Stimulated activated CD8-positive, alpha-beta memory T cell treated with anti-CD3 and anti-CD28 coated beads, Interleukin-4, amount 100 ng/mL, for 48 hours (primary cell): Measurements from ENCODE around the gene UNG.
"Not testable (repeated sequence)": the region's sequence is repeated elsewhere in the genome, so short reads cannot be mapped to it uniquely, and the experiment has no call there.

ENCODE experiments used
- DNase-seq: peaks from one replicate; pipeline ENCODE4 v3.0.0-alpha.2; 2020

UNG gene

DNA sequence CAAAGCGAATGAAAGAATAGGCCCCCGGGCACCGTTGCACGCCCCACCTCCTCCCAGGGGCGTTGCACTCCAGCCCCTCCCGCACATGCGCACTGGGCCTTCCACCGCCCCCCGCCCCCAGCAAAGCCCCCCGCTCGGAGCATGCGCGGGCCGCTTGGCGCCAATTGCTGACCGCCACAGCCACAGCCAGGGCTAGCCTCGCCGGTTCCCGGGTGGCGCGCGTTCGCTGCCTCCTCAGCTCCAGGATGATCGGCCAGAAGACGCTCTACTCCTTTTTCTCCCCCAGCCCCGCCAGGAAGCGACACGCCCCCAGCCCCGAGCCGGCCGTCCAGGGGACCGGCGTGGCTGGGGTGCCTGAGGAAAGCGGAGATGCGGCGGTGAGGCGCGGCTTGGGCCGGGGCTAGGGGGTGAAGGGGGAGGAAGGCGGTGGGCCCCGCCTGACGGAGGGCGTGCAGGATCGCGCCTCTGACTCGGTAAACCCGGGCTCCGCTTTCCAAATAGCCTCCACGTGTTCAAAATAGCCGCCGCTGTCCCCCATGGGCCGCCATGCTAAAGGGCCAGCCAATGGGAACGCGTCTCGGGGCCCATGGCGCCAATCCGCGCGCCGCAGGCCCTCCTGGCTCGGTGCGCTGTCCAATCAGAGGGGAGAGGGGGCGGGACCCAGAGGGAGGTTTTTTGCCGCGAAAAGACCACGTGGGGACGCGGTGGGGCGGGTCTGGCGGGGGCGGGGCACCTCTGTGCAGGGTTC lies at the start of gene UNG:
TSS of gene UNG (plus strand) at position 163 of the 748 bp plus-strand sequence. CDS start at position 246, 83 bp downstream.
- DNase-seq: peak; percentile 97

DNA sequence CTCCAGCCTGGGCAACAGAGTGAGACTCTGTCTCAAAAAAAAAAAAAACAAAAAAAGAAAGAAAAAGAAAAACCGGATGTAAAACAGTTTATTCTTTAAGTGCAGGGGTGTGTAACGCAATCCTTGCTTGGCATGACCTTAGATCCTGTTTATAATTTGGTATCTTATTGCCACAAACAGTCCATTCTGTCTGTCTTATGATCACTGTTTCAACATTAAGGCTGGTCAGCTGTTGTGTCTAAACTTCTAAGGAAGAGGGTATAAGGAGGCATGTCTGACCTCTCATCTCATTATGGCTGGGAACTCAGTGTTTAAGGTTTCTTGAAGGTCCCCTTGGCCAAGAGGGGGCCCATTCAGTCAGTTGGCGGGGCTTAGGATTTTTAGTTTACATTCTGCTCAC lies 48.7 kb upstream of the UNG start:
- not testable (repeated sequence) for DNase-seq

DNA sequence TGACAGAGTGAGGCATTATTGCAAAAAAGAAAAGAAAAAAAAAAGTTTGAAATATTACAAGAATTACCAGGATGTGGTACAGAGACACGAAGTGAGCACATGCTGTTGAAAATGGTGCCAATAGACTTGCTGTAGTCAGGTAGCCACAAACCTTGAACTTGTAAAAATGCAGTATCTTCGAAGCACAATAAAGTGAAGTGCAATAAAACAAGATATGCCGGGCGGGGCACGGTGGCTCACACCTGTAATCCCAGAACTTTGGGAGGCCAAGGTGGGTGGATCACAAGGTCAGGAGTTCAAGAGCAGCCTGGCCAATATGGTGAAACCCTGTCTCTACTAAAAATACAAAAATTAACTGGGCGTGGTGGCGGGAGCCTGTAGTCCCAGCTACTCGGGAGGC lies 47.6 kb upstream of the UNG start:
- DNase-seq: not testable (repeated sequence)

DNA sequence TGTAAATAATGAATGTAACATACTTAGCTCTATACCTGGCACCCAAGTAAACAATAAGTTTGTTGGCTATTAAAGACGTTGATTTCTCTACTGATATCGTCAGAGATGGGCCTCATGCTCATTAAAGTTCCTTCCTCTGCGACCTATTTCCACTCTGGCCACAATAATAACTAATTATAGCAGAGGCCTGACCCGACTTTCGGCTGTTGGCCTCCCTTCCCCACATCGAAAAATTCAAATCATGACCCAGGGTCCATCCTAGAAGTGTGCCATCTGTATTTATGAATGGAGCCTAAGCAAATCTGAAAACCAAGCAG lies 45.3 kb upstream of the UNG start:
- DNase-seq: no peak

DNA sequence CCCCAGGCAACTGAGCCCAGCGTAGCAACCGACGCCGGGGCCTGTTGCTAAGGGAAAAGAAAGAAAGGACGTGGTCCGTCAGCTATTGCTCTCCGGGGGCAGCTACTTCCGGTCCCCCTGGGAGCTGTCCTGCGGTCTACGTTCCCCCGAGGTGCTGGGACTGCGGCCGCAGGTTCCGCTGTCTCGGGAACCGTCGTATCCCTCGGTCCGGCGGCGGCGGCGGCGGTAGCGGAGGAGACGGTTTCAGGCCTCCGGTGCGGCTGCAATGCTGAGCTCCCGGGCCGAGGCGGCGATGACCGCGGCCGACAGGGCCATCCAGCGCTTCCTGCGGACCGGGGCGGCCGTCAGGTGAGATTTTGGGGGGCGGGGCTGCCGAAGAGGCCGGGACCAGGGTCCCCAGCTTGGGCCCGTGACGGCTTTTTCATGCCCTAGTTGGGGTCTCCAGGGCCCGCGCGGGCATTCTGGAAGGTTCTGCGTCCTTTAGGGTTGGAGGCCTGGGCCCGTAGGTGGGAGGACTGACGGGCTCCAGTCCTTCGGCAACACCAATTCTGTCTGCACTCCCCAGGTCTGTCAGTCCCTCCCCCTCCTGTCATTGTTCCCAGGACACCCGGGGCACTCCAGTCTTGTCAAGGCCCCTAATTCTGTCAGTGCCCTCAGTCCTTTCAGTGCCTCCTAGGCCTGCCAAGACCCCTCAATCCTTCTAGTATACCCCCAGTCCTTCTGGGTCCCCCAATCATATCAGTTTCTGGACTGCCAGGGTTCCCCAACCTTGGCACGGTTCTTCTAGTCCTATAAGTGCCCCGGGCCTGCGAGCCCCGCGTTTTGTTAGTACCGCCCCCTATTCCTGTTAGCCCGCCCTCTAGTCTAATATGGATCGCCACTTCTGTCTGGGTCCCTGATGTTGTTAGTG lies 44.7 kb upstream of the UNG start, which contains the start of gene USP30:
TSS of gene USP30 (plus strand) at position 163 of the 910 bp plus-strand sequence. CDS start at position 266, 103 bp downstream.
- peak; percentile 92 for DNase-seq

DNA sequence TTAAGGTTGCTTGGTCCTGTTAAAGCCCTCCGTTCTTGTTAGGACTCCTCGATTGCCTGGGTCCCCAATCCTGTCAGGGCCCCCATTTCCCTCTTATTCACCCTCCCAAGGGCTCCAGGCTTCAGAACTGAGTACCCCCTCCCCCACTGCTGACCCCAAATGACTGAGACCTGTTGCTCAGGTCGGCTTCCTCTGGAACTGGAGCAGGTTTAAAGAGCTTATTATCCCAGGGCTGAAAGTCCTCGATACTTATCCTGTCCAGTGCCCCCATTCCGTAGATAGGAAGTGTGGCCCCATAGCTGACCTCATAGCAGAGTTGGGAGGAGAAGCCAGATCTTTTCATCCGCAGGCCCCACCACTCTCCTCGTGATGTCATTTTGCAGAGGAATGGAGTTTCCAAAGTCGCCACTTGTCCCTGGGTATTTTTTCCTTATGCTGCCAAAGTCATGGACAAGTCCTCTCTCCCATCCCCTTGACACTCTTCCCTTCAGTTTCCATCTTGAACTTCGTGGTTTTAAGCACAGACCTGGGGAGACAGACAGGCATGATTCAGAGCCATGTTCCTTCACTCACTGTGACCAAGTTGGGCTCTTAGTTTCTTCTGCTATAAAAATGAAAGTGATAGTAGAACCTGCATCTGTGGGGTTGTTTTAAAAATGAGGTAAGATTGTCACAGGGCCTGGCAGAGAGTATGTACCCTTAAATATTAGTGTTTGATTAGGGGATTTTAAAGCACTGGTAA lies 43.8 kb upstream of the UNG start:
- DNase-seq: peak; percentile 43

DNA sequence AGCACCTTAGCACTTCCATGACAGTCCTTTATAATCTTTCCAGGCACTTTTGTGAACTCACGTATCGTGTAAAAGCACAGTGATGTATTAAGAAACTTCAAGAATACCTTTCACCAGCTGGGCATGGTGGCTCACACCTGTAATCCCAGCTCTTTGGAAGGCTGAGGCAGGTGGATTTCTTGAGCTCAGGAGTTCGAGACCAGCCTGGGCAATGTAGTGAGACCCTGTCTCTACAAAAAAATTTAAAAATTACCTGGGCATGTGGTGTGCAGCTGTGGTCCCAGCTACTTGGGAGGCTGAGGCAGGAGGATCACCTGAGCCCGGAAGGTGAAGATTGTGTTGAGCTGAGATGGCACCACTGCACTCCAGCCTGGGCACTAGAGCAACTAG lies 43.3 kb upstream of the UNG start:
- not testable (repeated sequence) for DNase-seq

DNA sequence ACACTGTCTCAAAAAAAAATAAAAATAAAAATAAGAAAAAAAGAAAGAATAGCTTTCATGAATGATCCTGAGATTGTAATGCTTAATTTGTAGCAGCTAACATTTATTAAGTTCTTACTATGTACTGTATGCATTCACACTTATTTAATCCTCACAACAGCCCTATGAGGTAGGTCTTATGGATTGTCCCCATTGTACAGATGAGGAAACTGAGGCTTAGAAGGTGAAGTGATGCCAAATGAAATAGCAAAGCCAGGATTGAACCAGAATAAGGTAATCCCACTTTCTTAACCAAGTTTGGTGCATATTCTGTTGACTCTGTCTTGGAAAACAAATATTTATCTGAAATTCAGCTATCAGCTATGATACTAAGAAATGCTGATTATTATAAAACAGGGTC lies 42.9 kb upstream of the UNG start:
- DNase-seq: no peak

DNA sequence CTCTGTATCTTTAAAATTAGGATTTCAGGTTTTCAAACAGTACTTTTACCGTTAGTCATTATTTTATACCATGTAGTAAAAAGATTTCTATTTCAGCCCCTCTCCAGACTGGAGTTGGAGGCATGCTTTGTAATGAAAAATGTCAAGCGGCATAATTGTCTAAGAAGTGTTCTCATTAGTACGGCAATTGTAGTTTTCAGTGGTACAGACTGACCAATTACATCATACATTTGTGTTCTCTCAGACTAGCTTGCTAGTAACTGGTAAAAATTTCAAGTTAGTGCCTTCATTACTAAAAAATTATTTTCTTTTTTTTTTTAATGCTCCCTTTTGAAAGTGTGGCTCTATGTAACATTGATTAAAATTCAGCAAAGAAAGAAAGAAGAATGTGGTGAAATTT lies 40.5 kb upstream of the UNG start:
- no peak for DNase-seq

DNA sequence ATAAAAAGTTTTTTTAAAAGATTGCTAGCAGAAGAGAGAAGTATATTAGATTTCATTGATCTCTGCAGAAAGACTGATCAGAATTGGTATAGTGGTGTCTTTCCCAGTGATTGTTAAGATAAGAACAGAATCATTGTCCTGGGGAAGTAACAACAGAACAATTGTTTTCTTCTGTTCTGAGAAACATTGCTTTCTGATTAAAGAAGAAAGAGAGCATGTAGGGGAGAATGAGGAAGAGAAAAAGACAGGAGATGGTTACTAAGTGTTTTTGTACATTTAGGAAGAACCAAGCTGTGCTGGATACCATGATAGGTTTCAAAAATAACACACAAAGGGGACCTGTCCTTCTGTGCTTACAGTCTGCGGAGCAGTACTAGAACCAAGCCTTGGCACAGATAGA lies 40.0 kb upstream of the UNG start:
- DNase-seq: no peak

DNA sequence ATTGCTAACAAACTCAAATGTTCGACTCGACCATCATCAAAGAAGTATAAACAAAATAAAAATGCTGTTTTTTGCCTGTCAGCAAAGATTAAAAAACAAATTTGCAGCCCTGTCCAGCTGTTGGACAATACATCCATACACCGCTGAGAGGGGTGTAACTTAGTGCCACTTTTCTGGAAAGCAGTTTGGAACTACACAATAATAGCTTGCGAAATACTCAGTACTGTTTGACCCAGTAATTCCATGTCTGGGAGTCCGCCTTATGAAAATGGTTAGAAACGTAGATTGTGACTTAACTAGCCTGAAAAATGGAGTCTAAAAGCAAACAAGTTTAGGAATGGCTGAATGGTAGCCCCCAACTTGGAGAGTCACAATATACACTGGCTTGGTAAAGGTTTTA lies 38.6 kb upstream of the UNG start:
- no peak for DNase-seq

DNA sequence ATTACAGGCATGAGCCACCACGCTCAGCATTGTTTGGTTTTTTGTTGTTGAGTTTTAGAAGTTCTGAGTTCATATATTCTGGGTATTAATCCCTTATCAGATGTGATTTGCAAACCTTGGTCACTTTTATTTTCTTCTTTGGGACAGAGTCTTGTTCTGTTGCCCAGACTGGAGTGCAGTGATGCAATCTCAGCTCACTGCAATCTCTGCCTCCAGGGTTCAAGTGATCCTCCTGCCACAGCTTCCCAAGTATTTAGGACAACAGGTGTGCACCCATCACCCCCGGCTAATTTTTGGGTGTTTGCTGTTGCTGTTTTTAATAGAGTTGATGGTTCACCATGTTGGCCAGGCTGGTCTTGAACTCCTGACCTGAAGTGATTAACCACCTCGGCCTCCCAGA lies 33.3 kb upstream of the UNG start:
- DNase-seq: no peak

DNA sequence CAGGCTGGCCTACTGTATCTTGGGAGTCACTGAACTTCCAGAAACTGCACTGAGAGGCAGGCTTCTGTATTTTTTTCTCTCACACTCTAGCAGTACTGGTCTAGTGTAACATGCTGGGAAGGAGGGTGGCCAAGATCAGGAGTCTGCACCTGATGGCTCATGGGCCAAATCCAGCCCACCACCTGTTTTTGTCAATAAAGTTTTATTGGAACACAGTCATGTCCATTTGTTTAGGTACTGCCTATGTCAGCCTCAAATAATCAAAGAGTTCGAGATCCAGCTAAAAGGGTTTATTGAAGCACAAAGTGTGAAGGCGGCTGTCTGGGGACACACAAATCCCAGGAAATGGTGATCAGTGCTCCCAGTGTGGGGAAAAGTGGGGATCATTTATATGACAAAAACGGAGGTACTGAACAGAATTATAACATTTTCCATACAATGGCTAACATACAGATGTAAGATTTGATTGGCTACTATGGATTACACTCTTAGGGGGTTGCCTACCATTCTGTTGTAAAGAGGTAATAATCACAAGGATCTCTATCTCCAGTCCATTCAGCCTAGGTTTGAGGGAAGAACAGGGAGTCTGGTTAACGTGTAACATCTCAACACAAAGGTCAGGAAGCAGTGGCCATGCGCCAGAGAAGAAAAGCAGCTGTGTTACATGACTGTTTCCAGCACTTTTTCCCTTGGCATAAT lies 32.1 kb upstream of the UNG start:
- DNase-seq: no peak

DNA sequence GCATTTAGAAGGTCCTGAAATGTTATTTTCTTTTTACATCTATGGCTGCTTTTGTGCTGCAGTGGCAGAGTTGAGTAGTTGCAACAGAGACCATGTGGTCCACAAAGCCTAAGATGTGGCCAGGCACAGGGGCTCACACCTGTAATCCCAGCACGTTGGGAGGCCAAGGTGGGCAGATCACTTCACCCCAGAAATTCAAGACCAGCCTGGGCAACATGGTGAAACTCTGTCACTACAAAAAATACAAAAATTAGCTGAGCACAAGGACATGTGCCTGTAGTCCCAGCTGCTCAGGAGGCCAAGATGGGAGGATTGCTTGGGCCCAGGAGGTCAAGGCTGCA lies 31.6 kb upstream of the UNG start:
- no peak for DNase-seq

DNA sequence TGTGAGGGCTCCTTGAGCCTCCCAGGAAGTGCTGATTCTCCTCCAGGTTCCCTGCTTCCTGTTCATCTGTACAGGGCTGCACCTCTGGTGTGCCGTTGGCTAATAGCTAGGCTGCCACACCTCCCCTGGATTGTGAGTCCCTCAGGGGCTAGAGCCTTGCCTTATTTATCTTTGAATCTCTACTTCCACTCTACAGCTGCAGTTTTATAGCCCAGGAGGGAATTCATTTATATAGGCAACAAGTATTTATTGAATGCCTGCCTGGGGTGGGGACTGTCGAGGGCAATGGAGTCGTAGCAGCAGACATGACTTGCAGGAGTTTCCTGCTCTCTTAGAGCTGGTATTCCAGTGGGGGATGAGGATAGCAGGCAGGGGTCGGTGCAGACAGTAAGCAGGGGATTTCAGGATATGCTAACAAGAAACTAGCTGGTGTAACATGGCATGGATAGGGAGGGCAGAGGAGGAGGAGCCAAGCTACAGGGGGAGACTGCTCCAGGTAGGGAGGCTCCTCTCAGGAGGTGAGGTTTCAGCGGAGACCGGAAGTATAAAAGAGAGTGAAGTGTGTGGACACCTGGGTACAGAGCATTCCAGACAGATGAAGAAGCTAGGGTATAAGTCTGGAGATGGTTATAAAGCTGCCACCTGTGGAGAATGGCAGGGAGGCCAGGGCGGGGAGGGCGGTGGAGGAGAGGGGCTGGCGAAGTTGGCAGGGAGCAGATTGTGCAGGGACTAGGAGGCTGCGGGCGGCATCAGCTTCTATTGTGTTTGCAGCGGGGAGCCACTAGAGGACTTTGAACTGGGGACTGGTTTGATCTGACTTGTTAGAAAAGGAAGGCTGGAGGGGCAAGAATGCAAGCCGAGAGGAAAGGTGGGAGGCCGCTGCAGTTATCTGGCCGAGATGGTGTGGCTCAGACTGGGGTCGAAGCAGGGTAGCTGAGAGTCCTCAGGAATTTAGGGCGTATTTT lies 27.8 kb upstream of the UNG start:
- DNase-seq: no peak

DNA sequence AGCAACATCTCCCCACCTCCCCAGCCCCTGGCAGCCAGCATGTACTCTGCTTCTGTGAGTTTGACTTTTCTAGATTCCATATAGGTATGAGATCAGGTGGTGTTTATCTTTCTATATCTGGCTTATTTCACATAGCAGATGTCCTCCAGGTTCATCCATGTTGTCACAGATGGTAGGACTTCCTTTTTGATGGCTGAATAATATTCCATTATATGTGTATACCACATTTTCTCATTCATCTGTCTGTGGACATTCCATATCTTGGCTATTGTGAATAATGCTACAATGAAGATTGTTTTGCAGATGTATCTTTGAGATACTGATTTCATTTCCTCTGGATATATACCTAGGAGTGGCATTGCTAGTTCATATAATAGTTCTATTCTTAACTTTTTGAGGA lies 22.5 kb upstream of the UNG start:
- DNase-seq: no peak

DNA sequence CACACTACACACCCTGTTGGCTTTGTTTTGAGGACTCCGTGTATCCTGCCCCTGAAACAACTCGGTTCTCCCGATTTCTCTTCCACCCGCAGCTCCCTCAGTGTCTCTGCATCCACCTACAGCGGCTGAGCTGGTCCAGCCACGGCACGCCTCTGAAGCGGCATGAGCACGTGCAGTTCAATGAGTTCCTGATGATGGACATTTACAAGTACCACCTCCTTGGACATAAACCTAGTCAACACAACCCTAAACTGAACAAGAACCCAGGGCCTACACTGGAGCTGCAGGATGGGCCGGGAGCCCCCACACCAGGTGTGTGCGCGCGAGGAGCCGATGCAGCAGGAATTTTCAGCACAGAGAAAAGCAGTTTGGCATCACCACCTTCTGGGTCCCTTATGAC lies 14.6 kb upstream of the UNG start:
- no peak for DNase-seq

DNA sequence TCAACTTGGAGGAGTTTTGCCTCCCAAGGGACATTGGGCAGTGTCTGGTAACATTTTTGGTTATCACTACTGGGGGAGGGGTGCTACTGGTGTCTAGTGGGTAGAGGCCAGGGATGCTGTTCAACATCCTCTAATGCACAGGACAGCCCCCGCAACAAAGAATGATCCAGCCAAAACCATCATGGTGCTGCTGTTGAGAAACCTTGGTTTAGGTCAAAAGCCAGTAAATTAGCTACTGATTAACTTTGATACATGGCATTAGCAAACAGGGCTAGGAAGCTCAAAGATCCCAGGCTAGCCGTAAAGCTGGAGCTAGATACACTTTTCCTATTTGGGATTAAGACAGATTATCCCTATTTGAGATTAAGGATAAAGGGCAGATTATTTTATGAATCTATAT lies 13.0 kb upstream of the UNG start:
- no peak for DNase-seq

DNA sequence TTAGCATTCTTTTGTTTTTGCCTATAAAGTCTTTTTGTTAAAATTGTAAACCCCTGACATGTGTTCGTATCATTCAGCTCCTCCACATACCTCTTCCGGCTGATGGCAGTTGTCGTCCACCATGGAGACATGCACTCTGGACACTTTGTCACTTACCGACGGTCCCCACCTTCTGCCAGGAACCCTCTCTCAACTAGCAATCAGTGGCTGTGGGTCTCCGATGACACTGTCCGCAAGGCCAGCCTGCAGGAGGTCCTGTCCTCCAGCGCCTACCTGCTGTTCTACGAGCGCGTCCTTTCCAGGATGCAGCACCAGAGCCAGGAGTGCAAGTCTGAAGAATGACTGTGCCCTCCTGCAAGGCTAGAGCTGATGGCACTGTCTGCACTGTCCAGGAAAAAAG lies 11.8 kb upstream of the UNG start:
- no peak for DNase-seq

DNA sequence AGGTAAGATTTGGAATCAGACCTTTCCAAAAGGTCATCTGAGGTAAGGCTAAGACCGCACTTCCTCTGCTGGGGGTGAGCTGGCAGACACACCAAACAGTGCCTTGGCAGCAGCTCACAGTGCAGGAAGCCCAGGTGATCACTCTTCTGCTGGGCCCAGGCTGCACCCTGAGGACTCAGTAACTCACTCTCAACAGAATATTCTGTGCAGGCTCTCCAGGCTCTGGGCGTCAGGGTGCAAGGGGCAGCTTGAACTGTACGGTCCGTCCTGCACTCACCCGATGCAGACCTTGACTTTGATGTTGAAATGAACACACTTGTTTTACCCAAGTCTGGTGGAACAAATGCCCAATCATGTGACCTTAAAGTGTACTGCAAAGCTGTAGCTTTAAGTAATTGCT lies 10.1 kb upstream of the UNG start:
- no peak for DNase-seq

DNA sequence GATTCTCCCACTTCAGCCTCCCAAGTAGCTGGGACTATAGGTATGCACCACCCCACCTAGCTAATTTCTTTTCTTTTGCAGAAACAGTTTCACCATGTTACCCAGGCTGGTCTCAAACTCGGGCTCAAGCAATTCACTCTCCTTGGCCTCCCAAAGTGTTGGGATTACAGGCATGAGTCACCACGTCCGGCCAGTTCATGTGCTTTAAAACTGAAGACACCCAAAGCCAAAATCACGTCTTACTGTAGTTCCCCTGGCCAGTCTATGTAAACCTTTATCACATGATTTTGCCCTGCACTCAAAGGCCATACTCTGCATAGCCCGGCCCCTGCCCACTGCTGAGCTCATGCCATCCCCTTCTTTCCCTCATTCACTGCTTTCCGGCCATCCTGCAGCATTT lies 8.6 kb upstream of the UNG start:
- no peak for DNase-seq

DNA sequence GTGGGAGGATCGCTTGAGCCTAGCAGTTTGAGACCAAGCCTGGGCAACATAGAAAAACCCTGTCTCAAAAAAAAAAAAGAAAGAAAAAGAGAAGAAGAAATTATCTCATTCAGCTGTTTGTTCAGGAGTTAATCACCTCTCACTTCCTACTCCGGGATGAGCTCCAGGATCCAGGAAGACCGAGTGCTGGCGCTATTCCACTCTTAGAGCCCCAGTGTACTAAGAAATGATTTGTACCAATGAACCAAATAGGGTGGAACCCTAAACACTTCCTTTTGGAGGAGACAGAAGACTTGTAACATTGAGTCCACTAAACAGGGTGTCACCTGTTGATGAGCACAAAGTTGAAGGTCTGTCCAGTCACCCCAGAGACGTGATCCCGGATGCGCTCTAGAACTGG lies 7.7 kb upstream of the UNG start:
- no peak for DNase-seq
